Measurements from ENCODE around the gene ETV3L. TPM values are rescaled to one million over a fixed set of nuclear protein-coding genes. Genes with fewer than 3 reads are reported as not detected.
A peak's percentile ranks its signal among the peaks of the same experiment; 100 is the strongest.

Gene ETV3L
- total RNA-seq, 2 experiments from 2014 or later = not detected

- no peak for ATAC-seq (ENCODE audit: low read depth)
- Mint-ChIP-seq H3K27ac (no peak overlapping the region), H3K27me3 (no peaks in the 10 kb centered on the region), H3K4me3 (no peak overlapping the region), H3K4me1 (no peaks in the 10 kb centered on the region), H3K9me3 (no peaks in the 10 kb centered on the region), H3K36me3 (no peaks in the 10 kb centered on the region)
- DNase-seq = no peak
- POLR2A ChIA-PET = no interaction called here
Measured at GRCh38 chr1:157092831-157093230, 6.8 kb downstream of the ETV3L start.

GRCh38 chr1:157091668-157092273 lies 7.8 kb downstream of the ETV3L start:
- Mint-ChIP-seq H3K4me3 (no peak overlapping the region), H3K36me3 (no peaks in the 10 kb centered on the region), H3K4me1 (no peaks in the 10 kb centered on the region), H3K9me3 (no peaks in the 10 kb centered on the region), H3K27ac (no peak overlapping the region), H3K27me3 (no peaks in the 10 kb centered on the region)
- DNase-seq (no peak), ATAC-seq (ENCODE audit: low read depth) (no peak)
- POLR2A ChIA-PET = no interaction called here

GRCh38 chr1:157091186-157091585 lies 8.4 kb downstream of the ETV3L start:
- Mint-ChIP-seq H3K9me3 (no peaks in the 10 kb centered on the region), H3K27ac (no peak overlapping the region), H3K36me3 (no peaks in the 10 kb centered on the region), H3K27me3 (no peaks in the 10 kb centered on the region), H3K4me3 (no peak overlapping the region), H3K4me1 (no peaks in the 10 kb centered on the region)
- ATAC-seq (ENCODE audit: low read depth) = no peak
- DNase-seq = no peak
- POLR2A ChIA-PET = interaction anchor here (1.6 to 2.1 kb wide), 2 partner anchors 61 to 65 kb away, joined by 5 to 18 read pairs; no protein-coding TSS in a partner anchor

GRCh38 chr1:157090771-157091170 lies 8.8 kb downstream of the ETV3L start:
- ATAC-seq (ENCODE audit: low read depth) = no peak
- H3K27ac Mint-ChIP-seq = no peak overlapping the region
- H3K4me3 Mint-ChIP-seq = no peak overlapping the region
- DNase-seq = no peak
- H3K36me3 Mint-ChIP-seq = no peaks in the 10 kb centered on the region
- H3K27me3 Mint-ChIP-seq = no peaks in the 10 kb centered on the region
- H3K4me1 Mint-ChIP-seq = no peaks in the 10 kb centered on the region
- no peaks in the 10 kb centered on the region for H3K9me3 Mint-ChIP-seq
- POLR2A ChIA-PET = interaction anchor here (1.6 to 2.1 kb wide), 2 partner anchors 62 to 65 kb away, joined by 5 to 18 read pairs; no protein-coding TSS in a partner anchor

GRCh38 chr1:157090196-157090647 lies 9.4 kb downstream of the ETV3L start:
- peak; percentile 88 for DNase-seq
- Mint-ChIP-seq H3K27me3 (no peaks in the 10 kb centered on the region), H3K4me3 (no peak overlapping the region), H3K4me1 (no peaks in the 10 kb centered on the region), H3K9me3 (no peaks in the 10 kb centered on the region), H3K36me3 (no peaks in the 10 kb centered on the region), H3K27ac (no peak overlapping the region)
- ATAC-seq (ENCODE audit: low read depth) = peak; percentile 83
- POLR2A ChIA-PET = interaction anchor here (0.9 to 2.1 kb wide), 3 partner anchors 44 to 66 kb away, joined by 3 to 18 read pairs (median 5); no protein-coding TSS in a partner anchor

GRCh38 chr1:157089789-157090188 lies 9.8 kb downstream of the ETV3L start:
- Mint-ChIP-seq H3K4me1 (no peaks in the 10 kb centered on the region), H3K27ac (no peak overlapping the region), H3K36me3 (no peaks in the 10 kb centered on the region), H3K4me3 (no peak overlapping the region), H3K9me3 (no peaks in the 10 kb centered on the region), H3K27me3 (no peaks in the 10 kb centered on the region)
- ATAC-seq (ENCODE audit: low read depth) (no peak), DNase-seq (no peak)
- POLR2A ChIA-PET = interaction anchor here (0.9 to 2.1 kb wide), 3 partner anchors 44 to 66 kb away, joined by 3 to 18 read pairs (median 5); no protein-coding TSS in a partner anchor

- POLR2A ChIA-PET = no interaction called here
- ATAC-seq (ENCODE audit: low read depth) (no peak), DNase-seq (no peak)
- H3K27ac Mint-ChIP-seq = no peak overlapping the region
- no peaks in the 10 kb centered on the region for H3K9me3 Mint-ChIP-seq
- no peak overlapping the region for H3K4me3 Mint-ChIP-seq
- H3K36me3 Mint-ChIP-seq = no peaks in the 10 kb centered on the region
- H3K27me3 Mint-ChIP-seq = no peaks in the 10 kb centered on the region
- no peaks in the 10 kb centered on the region for H3K4me1 Mint-ChIP-seq
Measured at GRCh38 chr1:157088607-157089006, 11.0 kb downstream of the ETV3L start.

- peaks cover 6% of the 10 kb centered on the region for H3K27me3 Mint-ChIP-seq
- no peaks in the 10 kb centered on the region for H3K9me3 Mint-ChIP-seq
- no peaks in the 10 kb centered on the region for H3K4me1 Mint-ChIP-seq
- POLR2A ChIA-PET = interaction anchor here (0.8 kb wide), 1 partner anchor 9 kb away, joined by 5 read pairs; no protein-coding TSS in a partner anchor
- ATAC-seq (ENCODE audit: low read depth) = no peak
- no peak for DNase-seq
- no peak overlapping the region for H3K27ac Mint-ChIP-seq
- H3K36me3 Mint-ChIP-seq = no peaks in the 10 kb centered on the region
- H3K4me3 Mint-ChIP-seq = no peak overlapping the region
Measured at GRCh38 chr1:157087030-157087429, 12.6 kb downstream of the ETV3L start.

GRCh38 chr1:157086299-157086698 lies 13.3 kb downstream of the ETV3L start:
- Mint-ChIP-seq H3K4me1 (no peaks in the 10 kb centered on the region), H3K4me3 (no peak overlapping the region), H3K9me3 (no peaks in the 10 kb centered on the region), H3K27me3 (peaks cover 6% of the 10 kb centered on the region), H3K36me3 (no peaks in the 10 kb centered on the region), H3K27ac (no peak overlapping the region)
- POLR2A ChIA-PET = no interaction called here
- DNase-seq = no peak
- ATAC-seq (ENCODE audit: low read depth) = no peak

GRCh38 chr1:157085421-157085820 lies 14.2 kb downstream of the ETV3L start:
- Mint-ChIP-seq H3K9me3 (no peaks in the 10 kb centered on the region), H3K27me3 (peaks cover 6% of the 10 kb centered on the region), H3K36me3 (no peaks in the 10 kb centered on the region), H3K4me1 (no peaks in the 10 kb centered on the region), H3K4me3 (no peak overlapping the region), H3K27ac (no peak overlapping the region)
- ATAC-seq (ENCODE audit: low read depth) = no peak
- no peak for DNase-seq
- POLR2A ChIA-PET = no interaction called here

GRCh38 chr1:157084720-157085119 lies 14.9 kb downstream of the ETV3L start:
- Mint-ChIP-seq H3K9me3 (no peaks in the 10 kb centered on the region), H3K36me3 (no peaks in the 10 kb centered on the region), H3K27ac (no peak overlapping the region), H3K4me3 (no peak overlapping the region), H3K27me3 (peaks cover 6% of the 10 kb centered on the region), H3K4me1 (no peaks in the 10 kb centered on the region)
- POLR2A ChIA-PET = no interaction called here
- no peak for DNase-seq
- ATAC-seq (ENCODE audit: low read depth) = no peak

GRCh38 chr1:157081707-157082106 lies 17.9 kb downstream of the ETV3L start:
- Mint-ChIP-seq H3K27me3 (peaks cover 26% of the 10 kb centered on the region), H3K27ac (no peak overlapping the region), H3K4me3 (no peak overlapping the region), H3K36me3 (no peaks in the 10 kb centered on the region), H3K4me1 (peaks cover 2% of the 10 kb centered on the region), H3K9me3 (no peaks in the 10 kb centered on the region)
- POLR2A ChIA-PET = no interaction called here
- no peak for ATAC-seq (ENCODE audit: low read depth)
- no peak for DNase-seq

- no peak for DNase-seq
- no peak for ATAC-seq (ENCODE audit: low read depth)
- POLR2A ChIA-PET = no interaction called here
- no peak overlapping the region for H3K4me3 Mint-ChIP-seq
- H3K27me3 Mint-ChIP-seq = peaks cover 28% of the 10 kb centered on the region
- peaks cover 2% of the 10 kb centered on the region for H3K4me1 Mint-ChIP-seq
- no peaks in the 10 kb centered on the region for H3K36me3 Mint-ChIP-seq
- no peak overlapping the region for H3K27ac Mint-ChIP-seq
- no peaks in the 10 kb centered on the region for H3K9me3 Mint-ChIP-seq
Measured at GRCh38 chr1:157080714-157081113, 18.9 kb downstream of the ETV3L start.

- no peak overlapping the region for H3K4me3 Mint-ChIP-seq
Measured at GRCh38 chr1:157077394-157077793, 22.2 kb downstream of the ETV3L start.

More at GRCh38 chr1:157077394-157077793, 22.2 kb downstream of the ETV3L start:
- H3K27ac Mint-ChIP-seq = no peak overlapping the region
- DNase-seq (no peak), ATAC-seq (ENCODE audit: low read depth) (no peak)
- H3K27me3 Mint-ChIP-seq = peaks cover 36% of the 10 kb centered on the region
- H3K9me3 Mint-ChIP-seq = no peaks in the 10 kb centered on the region
- POLR2A ChIA-PET = no interaction called here
- peaks cover 2% of the 10 kb centered on the region for H3K4me1 Mint-ChIP-seq
- H3K36me3 Mint-ChIP-seq = no peaks in the 10 kb centered on the region

All from activated naive CD8-positive, alpha-beta T cell treated with anti-CD3 and anti-CD28 coated beads, Interleukin-2, amount 10 ng/mL, durations not matched to agents 7 days and 5 days (primary cell).